Naive thymus-derived CD4-positive, alpha-beta T cell (primary cell): ENCODE results near the gene PBX1. TPM values are rescaled to one million over a fixed set of nuclear protein-coding genes. Genes with fewer than 3 reads are reported as not detected.

Experiments used
- ATAC-seq: fragments of 150-1000 bp; cut with Tn5 transposase; 2 replicates; pipeline ENCODE4 v1.10.0; 2021; ENCODE audit warnings: mild to moderate bottlenecking, moderate library complexity
- CTCF ChIA-PET: fragments of 350-600 bp; sonication (Branson Sonifier 250); formaldehyde crosslinking; loops from one replicate; lab custom pipeline; 2021; ENCODE audit warnings: antibody characterized with exemption; lab: Charles Lee
- POLR2A ChIA-PET: fragments of 350-600 bp; sonication (Branson Sonifier 250); formaldehyde crosslinking; loops from one replicate; lab custom pipeline; 2021; ENCODE audit warnings: antibody characterized with exemption, inconsistent platforms; lab: Charles Lee
- DNase-seq, 9 donors: peaks; one replicate each; pipeline versions ENCODE4 v3.0.0 to v3.0.0-alpha.2; 2020 to 2022; ENCODE audit warnings: mixed read lengths in 1 of 9
- H3K27ac ChIP-seq: one replicate; pipeline ENCODE4 v1.7.0; 2013; ENCODE audit warnings: mild to moderate bottlenecking, low read depth, low read length, moderate library complexity
- H3K27me3 ChIP-seq, 2 donors: one replicate each; pipeline ENCODE4 v1.7.0; 2013; ENCODE audit warnings: low read length in 2 of 2, mild to moderate bottlenecking in 2 of 2, moderate library complexity in 2 of 2; ENCODE audit not compliant: control insufficient read depth in 2 of 2, insufficient read depth in 2 of 2
- H3K36me3 ChIP-seq, 3 experiments: 1 replicate in 2 of 3; 2 replicates in 1 of 3; pipeline ENCODE4 v1.7.0; 2013; ENCODE audit warnings: low read length in 3 of 3, mild to moderate bottlenecking in 3 of 3, moderate library complexity in 1 of 3; ENCODE audit not compliant: insufficient read depth in 3 of 3, control insufficient read depth in 2 of 3
- H3K4me1 ChIP-seq, 2 donors: one replicate each; pipeline ENCODE4 v1.7.0; 2013; ENCODE audit warnings: low read length in 2 of 2, mild to moderate bottlenecking in 2 of 2, moderate library complexity in 1 of 2; ENCODE audit not compliant: control insufficient read depth in 2 of 2, insufficient read depth in 2 of 2
- H3K4me3 ChIP-seq: 2 replicates; pipeline ENCODE4 v1.7.0; 2013; ENCODE audit warnings: mild to moderate bottlenecking, low read length
- H3K9me3 ChIP-seq, 3 experiments: 1 replicate in 2 of 3; 2 replicates in 1 of 3; pipeline ENCODE4 v1.7.0; 2013; ENCODE audit warnings: low read length in 3 of 3; ENCODE audit not compliant: control insufficient read depth in 2 of 3
- H3K27ac Mint-ChIP-seq, 9 donors: one replicate each; pipeline ENCODE4 v1.8.0; 2020 to 2022; ENCODE audit warnings: mixed read lengths in 9 of 9, mild to moderate bottlenecking in 8 of 9, moderate library complexity in 5 of 9, inconsistent platforms in 2 of 9
- H3K27me3 Mint-ChIP-seq, 5 donors: one replicate each; pipeline ENCODE4 v1.8.0; 2021 to 2022; ENCODE audit warnings: mixed read lengths in 5 of 5, mild to moderate bottlenecking in 1 of 5
- H3K36me3 Mint-ChIP-seq, 5 donors: one replicate each; pipeline ENCODE4 v1.8.0; 2020 to 2022; ENCODE audit warnings: mixed read lengths in 5 of 5, mild to moderate bottlenecking in 3 of 5, inconsistent platforms in 1 of 5
- H3K4me1 Mint-ChIP-seq, 7 donors: one replicate each; pipeline ENCODE4 v1.8.0; 2020 to 2022; ENCODE audit warnings: mixed read lengths in 7 of 7, mild to moderate bottlenecking in 3 of 7, inconsistent platforms in 1 of 7
- H3K4me3 Mint-ChIP-seq, 10 donors: one replicate each; pipeline ENCODE4 v1.8.0; 2020 to 2022; ENCODE audit warnings: mild to moderate bottlenecking in 10 of 10, mixed read lengths in 10 of 10, moderate library complexity in 6 of 10, inconsistent platforms in 2 of 10
- H3K9me3 Mint-ChIP-seq, 11 donors: one replicate each; pipeline ENCODE4 v1.8.0; 2020 to 2022; ENCODE audit warnings: mixed read lengths in 11 of 11, mild to moderate bottlenecking in 4 of 11, inconsistent platforms in 1 of 11, moderate library complexity in 1 of 11
- intact Hi-C, 2 donors: fragments of 100-400 bp; cut with micrococcal nuclease; formaldehyde crosslinking; loops; one replicate each; pipeline ENCODE4 v1.15.1; 2023
- polyA plus RNA-seq, 2 donors: library from polyadenylated mRNA; unstranded; fragments of 300-500 nt; fragmentation: Illumina TruSeq; gene quantifications; one replicate each; pipeline ENCODE4 v1.2.3, GENCODE V29; 2021
- total RNA-seq, 6 experiments: library from RNA in 5 of 6; stranded (reverse) in 5 of 6; gene quantifications; 1 replicate in 5 of 6; 2 replicates in 1 of 6; pipeline ENCODE4 v1.2.3 and lab custom pipeline; 2021 to 2026

The PBX1 gene
- total and polyA plus RNA-seq, 7 experiments from 2014 or later, result 0.02 to 2.9 (median 1.7) TPM; not detected in 1

DNA sequence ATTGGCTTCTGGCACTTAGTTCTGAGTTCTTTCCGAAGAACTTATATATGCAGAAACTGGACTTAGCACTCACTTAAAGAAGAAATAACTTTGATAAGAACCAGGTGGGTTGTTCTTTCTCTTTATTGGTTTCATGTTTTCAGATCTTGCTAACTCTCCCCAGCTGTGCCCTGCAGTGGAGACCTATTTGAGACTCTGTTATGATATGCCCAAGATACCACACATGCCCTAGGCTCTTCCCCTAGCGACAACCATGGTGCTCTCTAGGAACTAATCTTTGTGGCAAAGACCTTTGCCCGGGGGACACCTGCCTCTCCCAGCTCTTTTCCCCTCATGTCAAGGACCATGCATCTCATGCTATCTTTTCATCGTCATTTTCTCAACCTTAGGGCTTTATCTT, 128.8 kb downstream of the PBX1 start:
- ChIA-PET POLR2A (no interaction called here), CTCF (no interaction called here)
- Histone ChIP-seq H3K36me3 (no peaks in the 10 kb centered on the region), H3K4me3 (no peak overlapping the region), H3K27me3 (no peaks in the 10 kb centered on the region), H3K27ac (no peak overlapping the region), H3K4me1 (no peaks in the 10 kb centered on the region), H3K9me3 (no peaks in the 10 kb centered on the region)
- intact Hi-C loops, result no loop called here
- ATAC-seq (no peak), DNase-seq (no peak)
- Mint-ChIP-seq H3K9me3 (peaks cover 0 to 5% (median 0%) of the 10 kb centered on the region in 11 donors), H3K36me3 (no peaks in the 10 kb centered on the region), H3K4me1 (no peaks in the 10 kb centered on the region), H3K4me3 (no peak overlapping the region), H3K27ac (no peak overlapping the region), H3K27me3 (no peaks in the 10 kb centered on the region)

DNA sequence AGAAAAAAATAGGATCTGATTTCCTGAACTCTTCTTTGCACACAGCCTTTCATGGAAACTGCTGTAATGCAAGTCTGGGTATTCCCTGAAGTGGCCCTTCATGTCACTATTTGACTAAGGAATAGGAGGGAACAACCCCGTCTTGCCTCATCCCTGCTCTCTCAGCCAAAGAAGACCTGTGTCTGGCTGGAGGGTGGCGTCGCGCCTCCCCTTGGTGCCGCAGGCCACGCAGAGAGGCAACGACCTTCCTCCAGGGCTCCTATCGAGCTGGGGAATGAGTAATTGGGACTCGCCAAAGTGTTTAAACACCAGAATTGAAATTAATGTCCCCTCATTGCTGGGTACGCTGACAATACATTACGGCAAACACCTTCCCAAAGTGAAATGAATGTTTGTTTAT, 129.8 kb downstream of the PBX1 start:
- H3K27me3 ChIP-seq, result no peaks in the 10 kb centered on the region
- ChIA-PET POLR2A (no interaction called here), CTCF (no interaction called here)
- peaks cover 0 to 5% (median 0%) of the 10 kb centered on the region in 11 donors for H3K9me3 Mint-ChIP-seq
- H3K27ac Mint-ChIP-seq, result no peak overlapping the region
- H3K4me3 ChIP-seq, result no peak overlapping the region
- H3K4me1 ChIP-seq, result no peaks in the 10 kb centered on the region
- intact Hi-C loops, result no loop called here
- H3K36me3 ChIP-seq, result no peaks in the 10 kb centered on the region
- ATAC-seq (no peak), DNase-seq (no peak)
- no peak overlapping the region for H3K4me3 Mint-ChIP-seq
- no peaks in the 10 kb centered on the region for H3K4me1 Mint-ChIP-seq
- H3K27me3 Mint-ChIP-seq, result no peaks in the 10 kb centered on the region
- H3K27ac ChIP-seq, result no peak overlapping the region
- no peaks in the 10 kb centered on the region for H3K36me3 Mint-ChIP-seq
- no peaks in the 10 kb centered on the region for H3K9me3 ChIP-seq

DNA sequence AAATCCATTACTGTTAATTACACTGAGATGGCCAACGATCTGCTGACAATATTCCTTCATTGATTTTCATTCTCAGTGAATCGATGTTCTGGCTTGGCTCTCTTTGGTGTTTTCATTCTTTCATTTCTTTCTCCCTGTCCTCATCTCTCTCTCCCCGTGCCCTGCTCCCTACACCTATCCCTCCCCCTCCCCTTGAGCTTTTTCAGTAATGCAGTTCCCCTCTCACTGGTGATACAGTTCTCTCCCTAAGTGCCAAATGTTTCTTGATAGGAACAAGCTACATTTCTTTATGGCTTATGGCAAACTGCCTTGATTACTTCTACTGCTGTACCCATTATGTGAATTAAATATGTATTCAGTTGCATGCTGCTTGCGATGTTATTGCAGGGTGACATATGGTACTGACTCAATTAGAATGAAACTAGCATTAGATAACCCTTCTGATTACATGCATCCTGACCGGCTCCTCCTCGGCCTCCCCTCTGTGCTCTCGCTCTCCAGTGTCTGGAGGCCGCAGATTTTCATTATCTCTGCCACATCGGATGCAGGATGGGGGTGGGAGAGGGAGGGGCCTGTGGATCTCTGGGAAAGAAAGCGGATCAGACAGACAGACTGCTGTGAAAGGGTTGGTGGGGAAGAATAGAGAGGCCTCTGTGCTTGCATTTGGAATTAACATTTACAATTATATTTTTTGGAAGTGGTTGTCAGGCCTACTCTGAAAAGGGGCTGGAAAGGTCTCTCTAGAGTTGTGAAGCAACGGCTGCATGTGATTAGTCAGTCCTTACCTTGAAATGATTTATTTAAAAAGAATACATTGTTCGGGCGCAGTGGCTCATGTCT, 130.9 kb downstream of the PBX1 start:
- H3K4me3 Mint-ChIP-seq, result no peak overlapping the region
- CTCF ChIA-PET, result no interaction called here
- intact Hi-C loops, result no loop called here

DNA sequence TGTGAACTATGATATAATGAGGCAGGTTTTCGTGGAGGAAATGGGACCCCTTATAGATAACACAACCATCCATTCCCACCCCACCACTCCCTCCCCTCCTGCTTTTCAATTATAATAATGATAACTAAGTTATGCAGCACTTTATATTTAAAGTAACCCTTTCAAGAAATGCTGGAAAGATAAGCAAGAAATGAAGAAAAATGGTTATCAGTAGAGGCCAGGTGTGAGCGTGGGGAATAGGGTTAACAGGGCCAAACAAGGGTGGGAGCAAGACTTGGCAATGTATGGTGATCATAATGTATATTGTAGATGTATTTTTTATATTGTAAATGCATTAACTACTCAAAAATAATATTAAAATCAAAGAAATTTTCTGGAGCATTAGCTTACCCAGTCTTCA, 133.4 kb downstream of the PBX1 start:
- no peaks in the 10 kb centered on the region for H3K36me3 Mint-ChIP-seq
- no peaks in the 10 kb centered on the region for H3K27me3 Mint-ChIP-seq
- no peaks in the 10 kb centered on the region for H3K9me3 ChIP-seq
- H3K4me3 ChIP-seq, result no peak overlapping the region
- no peak overlapping the region for H3K27ac ChIP-seq
- H3K27me3 ChIP-seq, result no peaks in the 10 kb centered on the region
- ChIA-PET CTCF (no interaction called here), POLR2A (no interaction called here)
- H3K36me3 ChIP-seq, result no peaks in the 10 kb centered on the region
- H3K4me3 Mint-ChIP-seq, result no peak overlapping the region
- no peak overlapping the region for H3K27ac Mint-ChIP-seq
- H3K4me1 Mint-ChIP-seq, result no peaks in the 10 kb centered on the region
- no peak for DNase-seq
- H3K9me3 Mint-ChIP-seq, result peaks cover 0 to 3% (median 0%) of the 10 kb centered on the region in 11 donors
- no peak for ATAC-seq
- no peaks in the 10 kb centered on the region for H3K4me1 ChIP-seq
- intact Hi-C loops, result no loop called here

More for the DNA sequence above, 130.9 kb downstream of the PBX1 start:
- Histone ChIP-seq H3K4me1 (no peaks in the 10 kb centered on the region), H3K36me3 (no peaks in the 10 kb centered on the region), H3K27me3 (no peaks in the 10 kb centered on the region), H3K27ac (no peak overlapping the region), H3K4me3 (no peak overlapping the region), H3K9me3 (no peaks in the 10 kb centered on the region)
- ATAC-seq (no peak), DNase-seq (no peak)
- no peaks in the 10 kb centered on the region for H3K4me1 Mint-ChIP-seq
- no peaks in the 10 kb centered on the region for H3K27me3 Mint-ChIP-seq
- no peak overlapping the region for H3K27ac Mint-ChIP-seq
- peaks cover 0 to 5% (median 0%) of the 10 kb centered on the region in 11 donors for H3K9me3 Mint-ChIP-seq
- H3K36me3 Mint-ChIP-seq, result no peaks in the 10 kb centered on the region
- POLR2A ChIA-PET, result no interaction called here

DNA sequence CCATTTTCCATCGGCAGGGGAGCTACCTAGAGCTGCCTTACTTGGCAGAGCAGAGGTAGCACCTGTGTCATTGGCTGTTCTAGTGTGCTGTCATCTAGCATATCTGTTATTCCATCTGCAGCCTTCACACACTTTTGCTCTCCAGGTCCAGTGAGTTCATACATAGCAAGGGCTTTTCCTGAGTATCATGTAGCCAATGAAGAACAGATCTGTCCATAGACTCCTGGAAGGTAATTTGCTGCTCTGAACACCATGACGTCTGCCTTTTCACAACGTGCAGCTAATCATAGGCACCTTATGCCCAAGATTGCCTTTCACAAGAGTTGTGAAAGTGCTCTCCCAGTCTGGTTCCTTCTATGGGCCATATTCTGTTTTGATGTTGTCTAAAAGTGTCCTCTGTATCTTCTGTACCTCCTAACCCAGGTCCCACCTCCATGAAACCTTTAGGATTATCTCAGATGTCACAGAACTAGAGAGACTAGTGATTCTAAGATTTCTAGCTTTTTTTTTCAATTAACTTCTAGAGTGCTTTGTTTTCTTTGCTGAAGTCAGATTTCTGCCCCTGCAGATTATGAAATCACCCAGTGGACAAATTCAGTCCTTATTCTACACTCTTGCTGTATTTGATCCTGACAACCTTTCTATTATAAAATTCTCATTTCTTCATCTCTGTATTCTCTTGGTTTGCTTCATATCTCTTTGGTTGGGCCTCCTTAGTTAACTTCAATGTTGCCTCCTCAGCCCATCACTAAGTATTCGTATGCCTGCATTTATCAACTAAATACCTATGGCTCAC, 134.8 kb downstream of the PBX1 start:
- Histone ChIP-seq H3K27ac (no peak overlapping the region), H3K4me3 (no peak overlapping the region), H3K4me1 (no peaks in the 10 kb centered on the region), H3K36me3 (no peaks in the 10 kb centered on the region), H3K27me3 (peaks cover 0 to 3% of the 10 kb centered on the region in 2 donors), H3K9me3 (no peaks in the 10 kb centered on the region)
- Mint-ChIP-seq H3K4me1 (no peaks in the 10 kb centered on the region), H3K27ac (no peak overlapping the region), H3K36me3 (no peaks in the 10 kb centered on the region), H3K27me3 (no peaks in the 10 kb centered on the region), H3K9me3 (peaks cover 0 to 3% (median 0%) of the 10 kb centered on the region in 11 donors), H3K4me3 (no peak overlapping the region)
- no peak for DNase-seq
- CTCF ChIA-PET, result no interaction called here
- ATAC-seq, result no peak
- intact Hi-C loops, result no loop called here
- POLR2A ChIA-PET, result no interaction called here

DNA sequence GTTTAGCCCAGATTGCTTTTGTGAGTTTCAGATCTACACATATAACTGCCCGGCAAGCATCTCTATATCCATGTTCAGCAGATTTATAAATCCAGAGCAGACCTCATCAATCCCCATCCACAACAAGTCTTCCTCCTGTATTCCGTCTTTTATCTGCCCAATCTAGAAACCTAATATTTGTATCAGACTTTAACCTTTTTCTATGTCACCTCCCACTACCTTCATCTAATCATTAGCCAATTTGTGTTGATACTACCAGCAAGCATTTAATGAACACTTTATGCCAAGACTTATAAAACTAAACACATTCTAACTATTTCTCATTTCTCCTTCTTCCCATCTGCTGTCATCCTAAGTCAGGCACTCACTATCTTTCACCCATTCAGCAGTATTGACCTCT, 135.5 kb downstream of the PBX1 start:
- Mint-ChIP-seq H3K4me3 (no peak overlapping the region), H3K4me1 (no peaks in the 10 kb centered on the region), H3K27me3 (no peaks in the 10 kb centered on the region), H3K36me3 (no peaks in the 10 kb centered on the region), H3K9me3 (peaks cover 0 to 3% (median 0%) of the 10 kb centered on the region in 11 donors), H3K27ac (no peak overlapping the region)
- H3K27me3 ChIP-seq, result peaks cover 0 to 3% of the 10 kb centered on the region in 2 donors
- no peaks in the 10 kb centered on the region for H3K4me1 ChIP-seq
- POLR2A ChIA-PET, result no interaction called here
- no peak for ATAC-seq
- no peak overlapping the region for H3K4me3 ChIP-seq
- no peak overlapping the region for H3K27ac ChIP-seq
- CTCF ChIA-PET, result no interaction called here
- H3K36me3 ChIP-seq, result no peaks in the 10 kb centered on the region
- no peaks in the 10 kb centered on the region for H3K9me3 ChIP-seq
- intact Hi-C loops, result no loop called here
- no peak for DNase-seq
